Subcutaneous adipose tissue (tissue), 4 donors: ENCODE data around the gene WFDC2. TPM values are rescaled to one million over a fixed set of nuclear protein-coding genes. Genes with fewer than 3 reads are reported as not detected.

Experiments
- total RNA-seq, 4 donors: library from RNA; depleted of rRNA; stranded (reverse); fragments of >200 nt; gene quantifications; one replicate each; pipeline ENCODE4 v1.1.0, GENCODE V29; 2016
- TF ChIP-seq, protein P1 (sequence below): fragments of 450-650 bp; IDR thresholded peaks from one replicate; pipeline ENCODE4 v1.5.1; 2016; ENCODE audit warnings: low read depth, mild to moderate bottlenecking, control low read depth, antibody characterized with exemption, moderate library complexity

The WFDC2 gene
- total RNA-seq, 4 donors from 2014 or later = 2.6 TPM; not detected in 3

GRCh38 chr20:45501600-45501999 lies 32.0 kb downstream of the WFDC2 start:
- TF ChIP-seq, protein P1, sequence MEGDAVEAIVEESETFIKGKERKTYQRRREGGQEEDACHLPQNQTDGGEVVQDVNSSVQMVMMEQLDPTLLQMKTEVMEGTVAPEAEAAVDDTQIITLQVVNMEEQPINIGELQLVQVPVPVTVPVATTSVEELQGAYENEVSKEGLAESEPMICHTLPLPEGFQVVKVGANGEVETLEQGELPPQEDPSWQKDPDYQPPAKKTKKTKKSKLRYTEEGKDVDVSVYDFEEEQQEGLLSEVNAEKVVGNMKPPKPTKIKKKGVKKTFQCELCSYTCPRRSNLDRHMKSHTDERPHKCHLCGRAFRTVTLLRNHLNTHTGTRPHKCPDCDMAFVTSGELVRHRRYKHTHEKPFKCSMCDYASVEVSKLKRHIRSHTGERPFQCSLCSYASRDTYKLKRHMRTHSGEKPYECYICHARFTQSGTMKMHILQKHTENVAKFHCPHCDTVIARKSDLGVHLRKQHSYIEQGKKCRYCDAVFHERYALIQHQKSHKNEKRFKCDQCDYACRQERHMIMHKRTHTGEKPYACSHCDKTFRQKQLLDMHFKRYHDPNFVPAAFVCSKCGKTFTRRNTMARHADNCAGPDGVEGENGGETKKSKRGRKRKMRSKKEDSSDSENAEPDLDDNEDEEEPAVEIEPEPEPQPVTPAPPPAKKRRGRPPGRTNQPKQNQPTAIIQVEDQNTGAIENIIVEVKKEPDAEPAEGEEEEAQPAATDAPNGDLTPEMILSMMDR = no peak

DNA sequence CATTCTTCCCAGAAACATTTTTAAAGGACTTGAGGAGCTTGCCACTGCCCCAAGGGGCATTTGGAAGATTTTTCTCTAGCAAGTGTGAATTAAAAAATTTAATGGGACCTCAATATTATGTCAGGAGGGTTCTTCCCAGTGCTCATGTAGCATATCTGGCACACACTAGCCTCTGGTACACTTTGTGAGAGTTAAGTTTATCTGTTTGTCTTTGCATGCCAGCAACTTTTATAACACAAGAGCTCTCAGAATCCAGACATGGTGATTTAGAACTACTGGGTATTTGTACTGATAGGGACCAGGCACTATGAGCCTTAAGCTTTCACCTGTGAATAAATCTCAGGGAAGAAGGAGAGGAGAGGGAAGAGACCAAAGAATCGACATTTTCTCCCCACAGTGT lies 33.0 kb downstream of the WFDC2 start:
- TF ChIP-seq, protein P1 = no peak

DNA sequence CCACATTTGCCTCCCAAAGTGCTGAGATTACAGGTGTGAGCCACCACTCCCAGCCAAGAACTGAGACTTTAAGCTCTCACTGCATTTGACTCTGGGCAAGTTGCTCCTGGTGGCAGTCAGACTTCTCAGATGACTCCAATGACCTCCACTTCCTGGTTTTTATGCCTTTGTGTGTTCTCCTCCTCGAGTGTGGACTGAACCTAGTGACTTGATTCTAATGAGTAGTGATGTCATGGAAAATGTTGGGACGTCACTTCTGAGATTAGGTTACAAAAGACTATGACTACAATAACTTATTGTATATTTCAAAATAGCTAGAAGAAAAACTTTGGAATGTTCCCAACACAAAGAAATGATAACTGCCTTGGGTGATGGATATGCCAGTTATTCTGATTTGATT lies 33.9 kb downstream of the WFDC2 start:
- TF ChIP-seq, protein P1 = no peak

DNA sequence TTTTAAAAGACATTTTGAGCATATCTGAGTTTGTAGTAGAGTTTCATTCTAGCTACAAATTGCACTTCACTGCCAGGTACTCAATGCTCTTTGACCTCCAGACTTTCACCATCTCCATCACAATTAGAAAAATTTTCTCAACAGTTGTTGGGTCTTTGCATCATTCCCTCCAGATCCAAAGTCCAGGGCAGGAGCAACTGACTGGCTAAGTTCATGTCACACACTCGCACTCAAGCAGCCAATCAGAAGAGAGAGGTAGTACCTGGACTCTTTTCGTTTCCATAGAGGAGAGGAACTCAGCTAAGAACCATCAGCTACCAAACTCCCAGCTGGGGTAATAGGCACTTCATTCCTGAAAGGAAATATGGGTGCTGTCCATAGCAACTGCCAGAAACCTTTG lies 36.8 kb downstream of the WFDC2 start:
- TF ChIP-seq, protein P1 = no peak

DNA sequence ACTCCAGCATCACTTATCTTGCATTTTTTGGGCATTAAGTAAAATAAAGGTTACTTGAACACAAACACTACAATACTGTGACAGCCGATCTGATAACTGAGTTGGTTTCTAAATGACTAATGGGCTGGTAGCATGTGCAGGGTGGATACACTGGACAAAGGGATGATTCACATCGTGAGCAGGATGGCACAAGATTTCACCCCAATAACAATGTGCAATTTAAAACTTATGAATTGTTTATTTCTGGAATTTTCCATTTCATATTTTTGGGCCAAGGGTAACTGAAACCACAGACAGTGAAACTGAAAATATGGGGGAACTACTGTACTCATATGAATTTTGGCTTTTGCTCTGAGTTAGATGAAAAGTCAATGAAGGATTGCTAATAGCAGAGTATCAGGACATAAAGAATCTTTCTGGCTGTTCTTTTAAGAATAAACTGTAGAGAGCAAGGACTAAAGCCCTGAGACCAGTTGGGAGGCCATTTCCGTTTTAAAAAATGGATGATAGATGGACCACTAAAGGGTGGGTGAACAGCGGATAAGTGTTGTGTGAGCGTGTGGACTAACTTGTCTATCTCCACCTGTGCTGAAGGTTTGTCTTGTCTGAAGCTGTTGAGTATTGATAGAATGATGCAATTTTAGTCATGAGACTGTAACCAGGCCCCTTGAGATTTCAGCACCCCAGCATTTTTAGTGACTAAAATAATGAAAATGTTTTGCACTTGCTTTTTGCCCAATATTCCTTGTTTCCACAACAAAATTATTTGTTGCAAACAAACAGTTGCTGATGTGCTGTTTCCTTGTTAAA lies 37.7 kb downstream of the WFDC2 start:
- TF ChIP-seq, protein P1 = no peak

GRCh38 chr20:45508068-45508886 lies 38.7 kb downstream of the WFDC2 start:
- TF ChIP-seq, protein P1 = no peak

GRCh38 chr20:45509091-45509490 lies 39.5 kb downstream of the WFDC2 start:
- TF ChIP-seq, protein P1 = no peak
